Right lobe of liver (tissue), 4 donors: Measurements from ENCODE around the gene SEC23IP.

Experiments
- CTCF ChIP-seq, 4 donors: fragments of 200-600 bp in 3 of 4; fragments of 450-650 bp in 1 of 4; IDR thresholded peaks; one replicate each; pipeline versions ENCODE4 v1.5.1 to v1.8.0; 2016 to 2022; ENCODE audit warnings: antibody characterized with exemption in 4 of 4, mild to moderate bottlenecking in 2 of 4
- POLR2A ChIP-seq: fragments of 450-650 bp; IDR thresholded peaks from one replicate; pipeline ENCODE4 v1.6.1; 2017; ENCODE audit warnings: antibody characterized with exemption, mild to moderate bottlenecking
- donor health status: DM: no; HTN: no; CAD: no.
- donor health status: DM: no; HTN: no; CAD: no.
- donor health status: DM: no; HTN: yes; CAD: no.

DNA sequence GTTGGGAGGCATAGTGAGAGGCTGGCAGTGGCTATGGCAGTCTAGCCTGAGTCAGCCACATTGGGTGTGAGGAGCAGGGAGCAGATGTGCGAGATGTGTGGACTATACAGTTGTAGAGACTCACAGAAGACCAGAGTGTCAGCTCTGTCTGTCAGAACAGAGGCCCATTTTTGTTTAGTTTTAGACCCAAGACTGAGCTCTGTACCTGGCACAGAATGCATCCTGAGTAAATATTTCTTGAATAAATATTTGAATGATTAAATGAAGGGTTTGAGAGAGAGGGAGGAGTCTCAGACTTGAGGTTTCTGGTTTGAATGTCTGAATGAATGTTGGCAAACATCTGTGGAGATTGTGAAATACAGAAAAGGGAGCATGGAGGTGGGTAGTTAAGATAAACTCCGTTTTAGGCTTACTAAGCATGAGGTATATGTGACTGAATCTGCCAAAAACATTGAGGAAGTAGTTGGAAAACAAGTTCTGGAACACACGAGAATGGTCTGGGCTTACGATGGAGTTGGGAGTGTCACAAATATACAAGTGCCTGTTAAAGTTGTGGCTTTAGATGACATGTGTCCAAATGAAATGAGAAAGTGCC lies 3.6 kb downstream of the SEC23IP start:
- TF ChIP-seq POLR2A (no peak), CTCF (IDR thresholded peaks at IDR 0.05) (no peak)
